Chondrocyte (in vitro differentiated cells): ENCODE data around the gene CELF6. TPM values are rescaled to one million over a fixed set of nuclear protein-coding genes. Genes with fewer than 3 reads are reported as not detected.
A peak's percentile ranks its signal among the peaks of the same experiment; 100 is the strongest.

Source experiments
- DNase-seq: peaks from one replicate; pipeline ENCODE4 v3.0.0; 2021; ENCODE audit warnings: mixed read lengths, low spot score
- H3K27ac Mint-ChIP-seq: one replicate; pipeline ENCODE4 v1.8.0; 2021; ENCODE audit warnings: mild to moderate bottlenecking, moderate library complexity, mixed read lengths; ENCODE audit not compliant: unreplicated experiment
- H3K27me3 Mint-ChIP-seq: 2 replicates; pipeline ENCODE4 v1.8.0; 2021; ENCODE audit warnings: low read depth, mixed read lengths
- H3K36me3 Mint-ChIP-seq: 2 replicates; pipeline ENCODE4 v1.8.0; 2021; ENCODE audit warnings: low read depth, mixed read lengths
- H3K4me1 Mint-ChIP-seq: 2 replicates; pipeline ENCODE4 v1.8.0; 2021; ENCODE audit warnings: low read depth, mild to moderate bottlenecking, mixed read lengths
- H3K4me3 Mint-ChIP-seq: one replicate; pipeline ENCODE4 v1.8.0; 2021; ENCODE audit warnings: mild to moderate bottlenecking, moderate library complexity, mixed read lengths; ENCODE audit not compliant: unreplicated experiment
- H3K9me3 Mint-ChIP-seq: 2 replicates; pipeline ENCODE4 v1.8.0; 2021; ENCODE audit warnings: low read depth, mixed read lengths
- CTCF ChIP-seq: fragments of 200-600 bp; sonication (generic); IDR thresholded peaks from 2 replicates; pipeline ENCODE4 v1.5.0; 2021; ENCODE audit warnings: antibody characterized with exemption, mild to moderate bottlenecking, moderate library complexity
- total RNA-seq: library from RNA; stranded (reverse); gene quantifications from 3 replicates; pipeline ENCODE4 v1.2.1, GENCODE V29; 2021

Gene CELF6
- total RNA-seq, 1 donor from 2014 or later = 0.42 TPM

GRCh38 chr15:72358650-72359171 is 38.8 kb upstream of the CELF6 start:
- TF ChIP-seq CTCF = no peak
- peaks cover 6% of the 10 kb centered on the region for H3K36me3 Mint-ChIP-seq
- H3K4me1 Mint-ChIP-seq = peaks cover 10% of the 10 kb centered on the region

GRCh38 chr15:72358121-72358520 is 38.2 kb upstream of the CELF6 start:
- TF ChIP-seq CTCF = no peak
- DNase-seq = no peak
- no peaks in the 10 kb centered on the region for H3K9me3 Mint-ChIP-seq
- peaks cover 11% of the 10 kb centered on the region for H3K36me3 Mint-ChIP-seq
- no peak overlapping the region for H3K27ac Mint-ChIP-seq
- no peak overlapping the region for H3K4me3 Mint-ChIP-seq
- no peaks in the 10 kb centered on the region for H3K27me3 Mint-ChIP-seq
- peaks cover 10% of the 10 kb centered on the region for H3K4me1 Mint-ChIP-seq

More at GRCh38 chr15:72358650-72359171, 38.8 kb upstream of the CELF6 start:
- Mint-ChIP-seq H3K27me3 (no peaks in the 10 kb centered on the region), H3K4me3 (no peak overlapping the region), H3K9me3 (no peaks in the 10 kb centered on the region), H3K27ac (peak overlapping the region; percentile 74)
- no peak for DNase-seq

GRCh38 chr15:72354496-72354895 is 34.5 kb upstream of the CELF6 start:
- TF ChIP-seq CTCF = no peak
- no peak for DNase-seq
- Mint-ChIP-seq H3K27me3 (no peaks in the 10 kb centered on the region), H3K27ac (no peak overlapping the region), H3K4me3 (no peak overlapping the region), H3K36me3 (peaks cover 25% of the 10 kb centered on the region), H3K4me1 (peaks cover 10% of the 10 kb centered on the region), H3K9me3 (no peaks in the 10 kb centered on the region)

GRCh38 chr15:72353266-72353665 is 33.3 kb upstream of the CELF6 start:
- Mint-ChIP-seq H3K4me1 (no peaks in the 10 kb centered on the region), H3K36me3 (peaks cover 33% of the 10 kb centered on the region), H3K4me3 (no peak overlapping the region), H3K27me3 (no peaks in the 10 kb centered on the region), H3K9me3 (no peaks in the 10 kb centered on the region), H3K27ac (no peak overlapping the region)
- DNase-seq = no peak
- no peak for TF ChIP-seq CTCF

- H3K4me3 Mint-ChIP-seq = no peak overlapping the region
- peaks cover 2% of the 10 kb centered on the region for H3K4me1 Mint-ChIP-seq
- H3K27ac Mint-ChIP-seq = no peak overlapping the region
- no peaks in the 10 kb centered on the region for H3K27me3 Mint-ChIP-seq
- H3K36me3 Mint-ChIP-seq = peaks cover 22% of the 10 kb centered on the region
- no peak for TF ChIP-seq CTCF
- no peak for DNase-seq
- no peaks in the 10 kb centered on the region for H3K9me3 Mint-ChIP-seq
These were observed 25.8 kb upstream of the CELF6 start for GRCh38 chr15:72345806-72346205.
